ENCODE measurements around the gene UPB1. TPM values are rescaled to one million over a fixed set of nuclear protein-coding genes. Genes with fewer than 3 reads are reported as not detected.

UPB1 gene
- total RNA-seq, 3 donors from 2014 or later, result 0.16 to 0.44 (median 0.33) TPM

DNA sequence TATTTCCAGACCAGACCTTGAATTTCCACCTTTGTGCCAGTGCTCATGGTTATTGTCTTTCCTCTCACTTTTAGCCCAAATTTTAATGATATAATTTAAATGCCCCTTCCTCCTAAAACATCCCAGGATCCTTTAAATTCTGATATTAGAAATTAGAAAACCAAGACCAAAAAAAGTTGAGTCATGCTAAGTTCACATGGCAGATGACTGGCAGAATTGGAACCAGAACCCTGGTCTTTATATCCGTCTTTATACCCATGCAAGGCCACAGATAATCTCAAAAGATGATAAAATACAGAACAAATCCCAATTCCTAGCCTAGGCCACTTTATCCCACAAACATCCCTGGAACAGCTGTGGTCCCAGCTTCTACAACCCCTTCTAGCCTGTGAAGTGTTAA lies 41.3 kb upstream of the UPB1 start:
- Histone ChIP-seq H3K9me3 (no peaks in the 10 kb centered on the region), H3K4me1 (no peaks in the 10 kb centered on the region), H3K27me3 (no peaks in the 10 kb centered on the region), H3K27ac (no peak overlapping the region), H3K36me3 (no peaks in the 10 kb centered on the region), H3K4me3 (no peak overlapping the region)
- intact Hi-C loops (cut with DNase I; ENCODE audit: low total_unique reads), result no loop called here
- TF ChIP-seq POLR2A (IDR thresholded peaks at IDR 0.05) (no peak), POLR2AphosphoS5 (IDR thresholded peaks at IDR 0.05) (no peak)
- TF ChIP-seq, protein P1, sequence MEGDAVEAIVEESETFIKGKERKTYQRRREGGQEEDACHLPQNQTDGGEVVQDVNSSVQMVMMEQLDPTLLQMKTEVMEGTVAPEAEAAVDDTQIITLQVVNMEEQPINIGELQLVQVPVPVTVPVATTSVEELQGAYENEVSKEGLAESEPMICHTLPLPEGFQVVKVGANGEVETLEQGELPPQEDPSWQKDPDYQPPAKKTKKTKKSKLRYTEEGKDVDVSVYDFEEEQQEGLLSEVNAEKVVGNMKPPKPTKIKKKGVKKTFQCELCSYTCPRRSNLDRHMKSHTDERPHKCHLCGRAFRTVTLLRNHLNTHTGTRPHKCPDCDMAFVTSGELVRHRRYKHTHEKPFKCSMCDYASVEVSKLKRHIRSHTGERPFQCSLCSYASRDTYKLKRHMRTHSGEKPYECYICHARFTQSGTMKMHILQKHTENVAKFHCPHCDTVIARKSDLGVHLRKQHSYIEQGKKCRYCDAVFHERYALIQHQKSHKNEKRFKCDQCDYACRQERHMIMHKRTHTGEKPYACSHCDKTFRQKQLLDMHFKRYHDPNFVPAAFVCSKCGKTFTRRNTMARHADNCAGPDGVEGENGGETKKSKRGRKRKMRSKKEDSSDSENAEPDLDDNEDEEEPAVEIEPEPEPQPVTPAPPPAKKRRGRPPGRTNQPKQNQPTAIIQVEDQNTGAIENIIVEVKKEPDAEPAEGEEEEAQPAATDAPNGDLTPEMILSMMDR (IDR thresholded peaks at IDR 0.05), result no peak
- DNase-seq (ENCODE audit: low spot score in 2 of 2), result no peak

DNA sequence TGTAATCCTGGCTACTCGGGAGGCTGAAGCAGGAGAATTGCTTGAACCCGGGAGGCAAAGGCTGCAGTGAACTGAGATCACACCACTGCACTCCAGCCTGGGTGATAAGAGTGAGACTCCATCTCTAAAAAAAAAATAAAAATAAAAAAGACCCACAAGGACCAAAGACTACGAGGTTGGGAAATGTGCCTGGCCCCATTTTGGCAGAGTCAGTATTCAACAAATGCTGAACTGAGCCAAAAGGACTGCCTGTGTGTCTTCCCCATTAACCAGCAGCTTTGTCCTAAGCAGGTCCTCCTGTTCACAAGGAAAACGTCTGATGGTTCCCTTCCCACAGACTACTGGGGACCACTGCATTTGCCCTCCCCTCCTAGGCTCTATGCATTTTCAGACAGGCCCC lies 40.1 kb upstream of the UPB1 start:
- TF ChIP-seq POLR2AphosphoS5 (IDR thresholded peaks at IDR 0.05), result no peak
- Histone ChIP-seq H3K27ac (no peak overlapping the region), H3K36me3 (no peaks in the 10 kb centered on the region), H3K9me3 (no peaks in the 10 kb centered on the region), H3K4me3 (no peak overlapping the region), H3K27me3 (no peaks in the 10 kb centered on the region), H3K4me1 (no peaks in the 10 kb centered on the region)
- intact Hi-C loops (cut with DNase I; ENCODE audit: low total_unique reads), result no loop called here
- DNase-seq (ENCODE audit: low spot score in 2 of 2), result no peak

DNA sequence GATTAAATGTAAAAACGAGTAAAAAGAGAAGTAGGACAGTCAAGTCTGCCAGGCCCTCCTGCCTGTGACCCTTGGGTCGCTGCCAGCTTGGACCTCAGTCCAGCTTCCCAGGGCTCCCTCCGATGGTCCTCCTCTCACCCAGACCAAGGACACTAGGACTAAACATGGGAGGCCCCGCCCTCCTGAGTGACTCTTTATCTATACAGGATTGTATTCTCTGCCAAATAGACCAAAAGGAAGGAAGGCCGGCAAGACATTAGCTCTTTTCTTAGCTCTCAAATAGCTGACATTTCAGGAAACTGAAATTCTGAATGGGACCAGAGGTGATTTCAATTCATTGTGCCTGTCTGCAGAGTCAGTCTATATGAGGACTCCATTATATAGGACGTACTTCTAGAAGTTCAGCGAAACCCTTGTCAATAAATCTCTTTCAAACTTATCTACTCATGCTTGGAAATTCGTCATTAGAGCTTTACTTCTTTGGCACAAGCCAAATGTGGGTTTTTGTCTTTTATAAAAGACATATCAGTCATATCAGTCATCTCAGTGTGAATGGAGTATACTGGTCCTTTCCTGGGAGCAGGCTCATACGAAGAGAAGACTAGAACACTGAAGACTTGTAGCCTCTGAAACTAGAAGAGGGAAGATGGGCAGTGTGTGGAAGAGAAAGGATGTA lies 39.2 kb upstream of the UPB1 start:
- Histone ChIP-seq H3K4me1 (no peaks in the 10 kb centered on the region), H3K4me3 (no peak overlapping the region), H3K36me3 (no peaks in the 10 kb centered on the region), H3K9me3 (no peaks in the 10 kb centered on the region), H3K27ac (no peak overlapping the region), H3K27me3 (no peaks in the 10 kb centered on the region)
- intact Hi-C loops (cut with DNase I; ENCODE audit: low total_unique reads), result no loop called here
- DNase-seq (ENCODE audit: low spot score in 2 of 2), result no peak
- no peak for TF ChIP-seq POLR2A (IDR thresholded peaks at IDR 0.05)
- TF ChIP-seq, protein P1 (IDR thresholded peaks at IDR 0.05), result no peak
- no peak for TF ChIP-seq POLR2AphosphoS5 (IDR thresholded peaks at IDR 0.05)

DNA sequence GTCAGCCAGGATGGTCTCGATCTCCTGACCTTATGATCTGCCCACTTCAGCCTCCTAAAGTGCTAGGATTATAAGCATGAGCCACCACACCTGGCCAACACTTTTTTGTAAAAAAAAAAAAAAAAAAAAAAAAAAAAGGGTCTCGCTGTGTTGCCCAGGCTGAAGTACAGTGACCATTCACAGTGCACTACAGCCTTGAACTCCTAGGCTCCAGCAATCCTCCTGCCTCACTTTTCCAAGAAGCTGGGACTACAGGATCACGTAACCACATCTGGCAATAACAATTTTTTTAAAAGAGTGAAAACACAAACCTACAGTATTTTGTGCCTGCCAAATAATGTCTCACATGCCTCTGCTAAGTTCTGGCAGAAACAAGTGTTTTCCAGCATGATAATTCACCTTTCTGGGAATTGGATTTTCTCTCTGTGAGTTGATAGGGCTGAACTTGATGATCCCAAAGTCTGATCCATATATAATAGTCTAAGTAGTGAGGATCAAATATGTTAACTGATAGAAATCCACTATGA lies 37.2 kb upstream of the UPB1 start:
- intact Hi-C loops (cut with DNase I; ENCODE audit: low total_unique reads), result no loop called here
- no peak for DNase-seq (ENCODE audit: low spot score in 2 of 2)
- no peaks in the 10 kb centered on the region for H3K9me3 ChIP-seq
- H3K4me1 ChIP-seq, result no peaks in the 10 kb centered on the region
- TF ChIP-seq, protein P1 (IDR thresholded peaks at IDR 0.05), result no peak
- no peak for TF ChIP-seq POLR2A (IDR thresholded peaks at IDR 0.05)
- no peak for TF ChIP-seq POLR2AphosphoS5 (IDR thresholded peaks at IDR 0.05)
- no peaks in the 10 kb centered on the region for H3K27me3 ChIP-seq
- H3K27ac ChIP-seq, result no peak overlapping the region
- no peaks in the 10 kb centered on the region for H3K36me3 ChIP-seq
- H3K4me3 ChIP-seq, result no peak overlapping the region

DNA sequence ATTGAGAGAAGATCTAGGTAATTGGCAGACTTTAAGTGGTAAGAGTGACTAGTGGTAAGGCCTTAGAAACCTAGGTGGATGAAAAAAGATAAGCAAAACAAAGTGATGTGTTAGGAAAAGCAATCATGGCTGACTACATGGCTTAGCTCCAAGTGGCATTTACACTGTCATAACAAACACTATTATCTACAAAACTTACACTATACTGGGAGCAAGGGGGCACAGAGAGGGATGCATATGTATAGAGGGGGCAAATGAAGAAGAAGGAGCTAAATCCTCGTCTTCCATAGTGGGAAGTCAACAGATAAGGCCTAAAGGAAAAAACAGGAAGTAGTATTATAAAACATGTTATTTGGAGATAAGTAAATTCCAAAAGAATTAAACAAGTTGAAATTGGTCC lies 35.2 kb upstream of the UPB1 start:
- no peaks in the 10 kb centered on the region for H3K4me1 ChIP-seq
- TF ChIP-seq, protein P1 (IDR thresholded peaks at IDR 0.05), result no peak
- TF ChIP-seq POLR2AphosphoS5 (IDR thresholded peaks at IDR 0.05), result no peak
- no peak for TF ChIP-seq POLR2A (IDR thresholded peaks at IDR 0.05)
- H3K36me3 ChIP-seq, result no peaks in the 10 kb centered on the region
- H3K4me3 ChIP-seq, result no peak overlapping the region
- no peaks in the 10 kb centered on the region for H3K9me3 ChIP-seq
- H3K27me3 ChIP-seq, result no peaks in the 10 kb centered on the region
- intact Hi-C loops (cut with DNase I; ENCODE audit: low total_unique reads), result no loop called here
- no peak for DNase-seq (ENCODE audit: low spot score in 2 of 2)
- H3K27ac ChIP-seq, result no peak overlapping the region

All from breast epithelium (tissue), 4 donors.